GM19455 (cell line): ENCODE measurements around the gene CHGA.

Experiments used
- ATAC-seq: cut with Tn5 transposase; IDR thresholded peaks from one replicate; pipeline ENCODE4 v1.9.1; 2021; ENCODE audit not compliant: unreplicated experiment

The CHGA gene

DNA sequence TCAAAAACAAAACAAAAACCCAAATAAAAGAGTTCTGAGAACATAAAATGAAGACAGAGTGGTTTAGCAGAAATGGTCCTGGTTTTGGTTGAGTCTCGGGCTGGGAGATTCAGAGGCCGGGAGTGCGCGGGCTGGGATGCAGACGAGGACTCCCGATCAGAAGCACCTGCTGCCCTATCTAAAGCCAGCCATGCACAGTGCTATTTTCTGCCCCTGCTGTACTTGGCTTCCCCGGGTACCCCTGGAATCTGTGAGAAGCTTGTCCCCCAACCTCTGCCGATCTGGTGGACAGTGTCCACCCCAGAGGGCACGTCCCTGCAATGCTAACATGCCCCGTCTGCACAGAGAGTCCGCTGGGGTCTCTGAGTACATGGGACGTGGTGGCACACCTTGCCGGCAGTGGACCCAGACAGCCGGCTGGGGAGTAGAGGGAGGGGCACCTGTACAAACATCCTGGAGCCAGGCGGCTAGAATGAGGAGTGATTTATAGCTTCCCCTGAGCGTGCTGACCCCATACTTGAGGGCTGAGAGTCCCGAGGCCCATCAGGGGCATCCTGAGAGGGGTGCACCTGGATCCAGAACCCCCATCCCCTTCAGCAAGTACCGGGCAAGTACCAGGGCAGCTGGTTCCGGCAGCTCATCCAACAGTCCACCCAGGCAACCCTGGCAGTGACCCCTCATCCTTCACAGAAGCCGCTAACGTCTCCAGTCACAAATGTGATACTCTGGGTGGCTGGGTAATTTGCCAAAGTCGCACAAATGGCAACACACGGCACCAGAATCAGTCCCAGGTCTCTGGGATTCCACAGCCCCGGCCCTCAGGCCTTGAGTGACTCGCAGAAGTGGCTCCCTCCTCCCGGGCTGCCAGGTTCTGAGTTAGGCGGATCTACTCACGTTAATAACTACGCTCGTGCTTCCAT is 37.1 kb downstream of the CHGA start:
- ATAC-seq: no peak

- ATAC-seq: no peak
Measured at GRCh38 chr14:92960706-92961566, 38.0 kb downstream of the CHGA start.

DNA sequence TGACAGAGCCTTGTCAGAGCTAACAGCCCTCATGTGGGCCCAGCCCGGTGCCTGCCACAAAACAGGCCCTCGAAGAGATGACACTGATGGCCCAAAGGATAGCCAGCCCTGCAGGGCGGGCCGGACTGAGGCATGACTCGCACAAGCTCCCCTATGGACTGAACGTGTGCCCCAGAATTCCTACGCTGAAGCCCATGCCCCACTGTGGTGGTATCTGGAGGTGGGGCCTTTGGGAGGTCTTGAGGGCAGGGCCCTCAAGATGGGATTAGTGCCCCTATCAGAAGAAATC is 38.6 kb downstream of the CHGA start:
- no peak for ATAC-seq

GRCh38 chr14:92962031-92962830 is 39.3 kb downstream of the CHGA start:
- no peak for ATAC-seq

DNA sequence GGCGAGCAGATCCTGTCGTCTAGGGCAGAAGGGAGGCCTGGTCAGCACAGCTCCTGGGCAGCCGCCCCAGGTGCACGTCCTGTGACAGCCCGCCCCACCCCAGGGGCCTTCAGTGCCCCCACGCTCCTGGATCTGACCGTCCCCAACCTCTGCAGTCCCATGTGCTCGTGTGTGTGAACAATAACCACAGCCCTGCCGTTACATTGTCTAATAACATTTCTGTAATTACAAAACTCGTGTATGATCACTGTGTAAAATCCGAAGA is 39.8 kb downstream of the CHGA start:
- no peak for ATAC-seq

DNA sequence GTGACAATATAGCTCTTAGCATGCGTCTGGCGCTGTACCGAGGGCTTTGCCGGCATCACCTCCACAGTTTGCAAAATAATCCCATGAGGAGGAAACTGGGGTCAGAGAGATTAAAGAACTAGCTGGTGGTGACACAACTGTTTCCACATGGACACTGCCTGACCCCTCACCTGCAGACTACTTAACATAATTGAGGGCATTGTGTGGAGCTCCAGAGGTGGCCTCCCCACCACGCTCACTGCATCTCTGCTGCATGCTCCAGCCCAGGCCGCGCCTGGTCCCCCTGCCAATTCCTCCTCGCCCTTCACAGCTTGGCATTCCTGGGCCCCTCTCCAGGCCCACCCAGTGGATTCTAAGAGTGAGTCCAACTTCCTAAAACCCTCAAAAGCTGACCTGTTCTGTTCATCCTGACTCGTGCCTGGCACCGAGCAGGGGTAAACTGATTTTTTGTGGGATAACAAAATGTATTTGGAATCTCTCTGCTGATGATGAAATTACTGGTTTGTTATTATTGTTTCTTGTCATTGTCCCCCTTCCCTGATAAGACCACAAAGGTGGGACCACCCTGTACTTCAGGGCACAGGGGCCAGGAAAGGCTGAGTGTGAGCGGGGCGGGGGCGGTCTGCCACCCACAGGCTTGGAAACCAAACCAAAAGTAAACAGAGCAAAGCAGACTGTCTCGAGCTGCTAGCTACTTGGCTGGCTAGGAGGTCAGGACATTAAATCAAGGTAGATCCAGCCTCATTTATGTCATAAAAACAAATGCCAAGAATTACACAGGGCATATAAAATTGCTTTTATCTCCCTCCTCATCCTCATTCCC is 40.6 kb downstream of the CHGA start:
- no peak for ATAC-seq

DNA sequence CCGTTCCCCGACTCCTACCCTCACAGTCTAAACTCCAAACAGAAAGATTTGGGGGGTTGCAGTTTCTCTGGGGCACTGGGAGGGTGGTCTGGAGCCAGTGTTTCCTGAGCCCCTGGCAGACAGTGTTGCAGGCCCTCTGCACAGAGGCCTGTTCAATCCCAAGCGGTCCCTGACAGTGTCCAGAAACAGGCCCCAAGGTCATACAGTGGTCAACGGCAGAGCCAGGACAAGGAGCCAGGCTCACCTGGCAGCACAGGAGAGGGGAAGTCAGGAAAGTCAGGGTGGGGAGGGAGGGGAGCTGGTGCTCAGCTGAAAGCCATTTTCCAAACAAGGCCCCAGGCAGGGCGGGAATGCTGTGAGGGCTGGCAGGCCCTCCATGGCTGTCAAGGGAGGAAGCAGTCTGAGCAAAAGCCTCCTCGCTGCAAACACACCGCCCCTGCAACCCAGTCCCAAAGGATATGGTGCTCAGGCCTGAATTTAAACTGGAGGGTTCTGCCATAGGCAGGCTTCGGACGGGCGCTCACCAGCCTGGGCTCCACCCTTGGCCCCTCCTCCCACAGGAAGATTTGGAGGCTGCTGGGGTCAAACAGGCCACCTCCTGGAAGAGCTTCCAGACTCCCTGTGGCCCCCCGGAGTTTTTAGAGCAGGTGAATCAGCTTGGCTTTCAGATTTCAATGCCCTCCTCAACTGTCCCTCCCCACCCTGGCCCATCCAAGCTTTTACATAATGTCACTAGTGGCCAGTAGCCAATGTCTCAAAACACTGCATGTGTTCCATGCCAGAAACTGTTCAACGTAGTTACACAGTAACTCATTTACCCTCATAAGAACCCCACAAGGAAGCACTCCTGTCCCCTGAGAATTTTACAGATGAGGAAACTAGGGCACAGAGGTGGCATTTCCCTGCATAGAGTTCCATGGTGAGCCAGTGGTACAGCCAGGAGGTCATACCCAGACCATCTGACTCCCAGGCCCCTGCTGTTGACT is 41.5 kb downstream of the CHGA start:
- no peak for ATAC-seq

- no peak for ATAC-seq
Measured at GRCh38 chr14:92965281-92965680, 42.3 kb downstream of the CHGA start.

- ATAC-seq: no peak
Measured at GRCh38 chr14:92967346-92967926, 44.5 kb downstream of the CHGA start.

DNA sequence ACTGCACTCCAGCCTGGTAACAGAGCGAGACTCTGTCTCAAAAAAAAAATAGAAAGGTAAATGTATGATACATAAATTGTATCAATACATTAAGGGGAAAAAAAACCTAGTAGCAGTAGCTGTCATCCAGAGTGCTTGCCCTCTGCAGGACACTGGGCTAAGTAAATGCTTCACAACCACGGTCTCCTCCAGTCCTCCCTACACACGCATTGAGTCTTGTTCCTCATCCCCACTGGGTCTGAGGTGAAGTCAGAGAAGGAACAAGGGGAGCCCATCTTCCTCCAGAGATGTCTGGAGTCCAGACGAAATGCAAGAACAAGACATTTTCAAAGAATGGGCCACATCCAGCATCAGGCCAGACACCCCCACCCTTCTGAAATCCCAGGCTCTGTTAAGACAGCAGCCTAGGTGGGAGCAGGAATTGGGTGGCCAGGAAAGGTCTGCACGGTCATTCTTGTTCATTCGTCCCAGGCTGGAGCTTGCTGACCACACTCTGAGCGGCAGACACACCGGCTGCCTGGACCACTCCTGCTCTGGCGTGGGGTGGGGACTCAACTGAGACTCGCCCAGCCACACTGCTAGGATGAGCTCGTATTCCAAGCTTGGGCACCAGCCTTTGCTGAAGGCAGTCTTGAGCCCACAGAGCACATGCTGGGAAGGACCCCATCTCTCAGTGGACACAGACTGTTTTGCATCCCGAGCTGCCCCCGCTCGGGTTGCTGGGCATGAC is 45.5 kb downstream of the CHGA start:
- no peak for ATAC-seq

GRCh38 chr14:92969430-92969829 is 46.5 kb downstream of the CHGA start:
- no peak for ATAC-seq

DNA sequence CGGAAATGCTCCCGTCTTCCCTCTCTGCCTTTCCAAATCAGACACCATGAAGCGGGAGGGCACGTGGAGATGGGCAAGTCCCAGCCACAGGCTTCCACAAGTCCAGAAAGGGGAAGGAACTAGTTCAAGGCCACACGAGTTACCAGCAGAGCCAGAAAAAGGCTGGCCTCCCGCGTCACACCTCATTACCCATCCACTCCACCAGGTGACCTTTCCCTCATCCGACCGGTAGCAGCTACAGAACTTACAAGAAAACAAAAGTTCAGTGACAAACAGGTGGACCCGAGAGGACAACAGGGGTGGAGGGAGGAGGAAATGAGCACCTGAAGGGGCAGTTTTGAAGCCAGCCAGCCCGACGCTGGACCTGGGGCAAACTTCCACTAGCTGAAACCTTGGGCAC is 46.9 kb downstream of the CHGA start:
- ATAC-seq: no peak

DNA sequence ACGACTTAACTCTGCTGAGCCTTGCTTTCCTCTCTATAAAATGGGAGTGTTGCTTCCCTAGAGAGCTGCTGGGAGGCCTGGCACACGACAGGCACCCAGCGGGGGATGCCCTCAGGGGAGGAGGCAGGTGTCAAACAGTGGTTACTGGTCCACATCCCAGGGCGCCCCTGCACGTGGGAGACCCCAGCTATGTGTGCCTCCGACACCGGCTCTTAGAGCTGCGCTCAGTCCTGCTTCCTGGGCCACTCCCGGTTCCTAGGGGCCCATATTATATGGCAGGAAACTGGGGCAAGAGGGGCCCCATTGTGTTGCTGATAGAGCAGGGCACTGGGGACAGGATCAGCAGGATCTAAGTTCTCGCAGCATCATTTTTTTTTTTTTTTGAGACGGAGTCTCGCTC is 47.3 kb downstream of the CHGA start:
- ATAC-seq: no peak

- no peak for ATAC-seq
Measured at GRCh38 chr14:92971601-92972180, 48.7 kb downstream of the CHGA start.

- no peak for ATAC-seq
Measured at GRCh38 chr14:92973261-92973797, 50.4 kb downstream of the CHGA start.

- ATAC-seq: no peak
Measured at GRCh38 chr14:92973798-92974372, 50.9 kb downstream of the CHGA start.

- no peak for ATAC-seq
Measured at GRCh38 chr14:92974541-92975345, 51.8 kb downstream of the CHGA start.
